ENCODE measurements around the gene CAMTA1.

Gene CAMTA1

GRCh38 chr1:7338439-7338838, 553.2 kb downstream of the CAMTA1 start:
- DNase-seq (ENCODE audit: low read depth, low spot score), result no peak

DNA sequence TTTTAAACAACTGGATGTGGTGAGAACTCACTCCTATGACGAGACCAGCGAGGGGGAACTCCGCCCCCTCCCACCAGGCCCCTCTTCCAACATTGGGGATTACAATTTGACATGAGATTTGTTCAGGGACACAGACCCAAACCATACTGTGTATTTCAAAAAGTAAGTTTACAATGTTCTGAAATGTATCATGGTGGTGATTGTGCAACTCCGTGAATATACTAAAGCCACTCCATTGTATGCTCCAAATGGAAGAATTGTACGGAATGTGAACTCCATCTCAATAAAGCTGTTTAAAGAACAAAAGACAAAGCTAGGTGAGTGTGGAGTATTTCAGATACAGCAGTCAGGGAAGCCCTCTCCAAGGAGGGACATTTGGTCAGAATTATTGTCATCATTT, 553.8 kb downstream of the CAMTA1 start:
- no peak for DNase-seq (ENCODE audit: low read depth, low spot score)

DNA sequence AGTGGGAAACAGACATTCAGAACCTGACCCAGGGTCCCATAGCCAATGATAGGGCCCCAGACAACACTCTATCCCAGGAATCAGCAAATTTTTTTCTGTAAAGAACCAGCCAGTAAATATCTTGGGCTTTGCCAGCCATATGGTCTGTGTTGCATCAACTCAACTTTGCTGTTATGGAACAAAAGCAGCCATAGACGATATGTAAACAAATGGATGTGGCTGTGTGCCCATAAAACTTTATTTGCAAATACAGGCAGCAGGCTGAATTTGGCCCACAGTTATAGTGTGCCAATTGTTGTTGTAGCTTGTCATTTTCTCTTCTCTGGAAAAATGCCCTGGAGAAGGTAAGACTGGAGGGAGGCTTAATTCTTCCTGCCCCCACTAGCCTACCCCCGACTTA, 554.7 kb downstream of the CAMTA1 start:
- no peak for DNase-seq (ENCODE audit: low read depth, low spot score)

- no peak for DNase-seq (ENCODE audit: low read depth, low spot score)
Observed at GRCh38 chr1:7341145-7341905, 556.1 kb downstream of the CAMTA1 start.

GRCh38 chr1:7343882-7344281, 558.6 kb downstream of the CAMTA1 start:
- no peak for DNase-seq (ENCODE audit: low read depth, low spot score)

DNA sequence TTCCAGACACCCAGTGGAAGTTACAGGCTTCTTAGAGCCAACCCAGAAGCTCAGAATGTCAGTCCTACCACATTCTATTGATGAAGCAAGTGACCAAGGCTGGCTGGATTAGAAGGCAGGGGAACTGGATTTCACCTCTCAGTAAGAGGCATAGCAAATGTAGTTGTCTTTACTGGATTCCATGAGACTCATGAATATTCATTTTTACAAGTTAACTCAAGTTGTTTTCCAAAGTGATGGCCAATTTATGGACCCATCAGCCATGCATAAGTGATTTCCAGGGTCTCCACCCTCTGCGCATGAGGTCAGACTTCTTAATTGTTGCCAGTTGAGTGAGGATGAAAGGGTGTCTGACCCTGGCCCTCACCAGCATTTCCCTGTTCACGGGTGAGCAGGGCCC, 559.0 kb downstream of the CAMTA1 start:
- DNase-seq (ENCODE audit: low read depth, low spot score), result no peak

GRCh38 chr1:7345516-7345915, 560.3 kb downstream of the CAMTA1 start:
- DNase-seq (ENCODE audit: low read depth, low spot score), result no peak

DNA sequence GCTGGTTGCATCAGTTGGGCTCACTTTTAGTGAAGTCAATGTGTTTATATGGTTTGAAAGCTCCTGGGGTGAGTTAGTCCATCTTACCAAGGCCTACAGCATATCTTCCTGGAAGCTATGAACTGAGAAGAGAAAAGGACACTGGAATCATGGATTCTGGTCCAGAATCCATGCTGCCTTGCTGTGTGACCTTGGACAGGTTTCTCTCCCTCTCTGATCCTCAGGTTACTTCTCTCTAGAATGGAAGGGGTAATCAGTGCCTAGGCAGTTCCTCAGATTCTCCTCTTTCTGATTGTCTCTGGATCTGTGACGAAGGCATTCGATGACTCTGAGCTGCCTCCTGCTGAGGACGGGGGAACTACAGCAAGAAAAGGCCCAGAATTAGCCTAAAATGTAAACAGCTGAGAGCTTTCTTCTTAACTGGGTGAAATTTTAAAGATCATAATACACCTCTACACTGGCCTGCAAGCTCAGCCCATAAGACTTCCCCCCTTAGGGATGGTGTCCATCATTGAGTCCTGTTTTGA, 560.9 kb downstream of the CAMTA1 start:
- no peak for DNase-seq (ENCODE audit: low read depth, low spot score)

GRCh38 chr1:7346600-7347570, 561.6 kb downstream of the CAMTA1 start:
- DNase-seq (ENCODE audit: low read depth, low spot score), result no peak

GRCh38 chr1:7348073-7348472, 562.8 kb downstream of the CAMTA1 start:
- no peak for DNase-seq (ENCODE audit: low read depth, low spot score)

GRCh38 chr1:7348580-7348979, 563.3 kb downstream of the CAMTA1 start:
- no peak for DNase-seq (ENCODE audit: low read depth, low spot score)

- no peak for DNase-seq (ENCODE audit: low read depth, low spot score)
Observed at GRCh38 chr1:7350804-7351203, 565.5 kb downstream of the CAMTA1 start.

- DNase-seq (ENCODE audit: low read depth, low spot score), result no peak
Observed at GRCh38 chr1:7351649-7352048, 566.4 kb downstream of the CAMTA1 start.

GRCh38 chr1:7352364-7352763, 567.1 kb downstream of the CAMTA1 start:
- no peak for DNase-seq (ENCODE audit: low read depth, low spot score)

- no peak for DNase-seq (ENCODE audit: low read depth, low spot score)
Observed at GRCh38 chr1:7352974-7353373, 567.7 kb downstream of the CAMTA1 start.

- DNase-seq (ENCODE audit: low read depth, low spot score), result no peak
Observed at GRCh38 chr1:7355646-7356045, 570.4 kb downstream of the CAMTA1 start.

DNA sequence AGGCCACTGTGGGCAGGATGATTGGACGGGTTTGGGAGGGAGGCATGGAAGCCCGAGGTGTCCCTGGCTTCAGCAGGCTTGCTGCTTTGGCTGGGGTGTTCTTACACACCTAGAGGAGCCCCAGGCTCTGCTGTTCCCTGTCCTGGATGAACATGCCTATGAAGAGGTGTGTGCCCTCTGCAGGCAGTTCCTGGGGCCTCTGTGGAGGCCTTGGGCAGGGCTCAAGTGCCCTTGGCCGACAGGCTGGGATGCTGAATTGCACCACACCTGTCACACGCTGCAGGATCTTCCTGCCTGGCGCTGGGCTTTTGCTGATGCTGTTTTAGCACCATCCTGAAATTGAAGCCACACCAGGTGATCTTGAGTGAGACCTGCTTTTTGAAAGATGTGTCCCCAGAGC, 570.8 kb downstream of the CAMTA1 start:
- no peak for DNase-seq (ENCODE audit: low read depth, low spot score)

GRCh38 chr1:7358425-7358824, 573.2 kb downstream of the CAMTA1 start:
- no peak for DNase-seq (ENCODE audit: low read depth, low spot score)

- no peak for DNase-seq (ENCODE audit: low read depth, low spot score)
Observed at GRCh38 chr1:7360526-7360925, 575.3 kb downstream of the CAMTA1 start.

DNA sequence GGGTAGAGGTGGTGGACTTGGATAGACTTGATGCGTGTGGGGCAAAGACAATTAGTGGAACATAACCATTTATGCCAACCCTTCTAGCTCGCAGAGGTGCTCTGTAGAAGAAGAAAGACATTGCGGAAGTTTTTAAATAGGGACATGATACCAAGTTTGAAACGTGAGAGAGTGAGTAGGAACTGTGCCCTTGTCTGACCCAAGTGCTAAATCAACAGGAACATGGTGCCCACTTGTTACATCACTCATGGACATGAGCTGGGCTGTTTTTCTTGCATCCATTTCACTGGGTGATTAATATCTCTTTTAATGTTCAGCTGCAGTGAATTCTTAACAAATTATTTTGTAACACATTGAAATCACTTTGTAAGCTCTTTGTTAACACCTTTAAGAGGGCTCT, 577.7 kb downstream of the CAMTA1 start:
- no peak for DNase-seq (ENCODE audit: low read depth, low spot score)

DNA sequence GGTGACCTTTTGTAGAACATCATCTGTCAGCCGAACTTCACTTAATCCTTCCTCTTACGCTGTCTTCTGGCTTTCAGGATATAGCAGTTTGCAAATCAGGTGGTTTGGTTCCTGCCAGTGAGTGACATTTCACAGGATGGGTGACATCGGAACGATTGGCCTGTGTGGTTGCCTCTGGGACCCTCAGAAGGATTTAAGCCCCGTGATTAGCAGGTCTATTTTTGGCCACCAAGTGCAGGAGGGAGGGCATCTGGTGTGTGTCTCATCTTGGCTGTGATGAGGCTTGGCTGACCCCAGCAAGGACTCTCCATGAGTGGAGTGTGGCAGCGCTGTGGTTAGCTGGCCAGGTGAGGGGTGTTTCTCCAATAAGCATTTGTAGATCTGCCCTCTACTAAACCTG, 578.2 kb downstream of the CAMTA1 start:
- DNase-seq (ENCODE audit: low read depth, low spot score), result no peak

GRCh38 chr1:7365706-7366105, 580.5 kb downstream of the CAMTA1 start:
- no peak for DNase-seq (ENCODE audit: low read depth, low spot score)

Measured in iPS DF 19.7 (cell line).